HEK293 (cell line): Measurements from ENCODE around the gene COA5.

Experiments
- CTCF ChIA-PET: fragments of 350-600 bp; formaldehyde crosslinking; extraction: SDS; loops from one replicate; lab custom pipeline; 2021; ENCODE audit warnings: antibody characterized with exemption; lab: Yijun Ruan, JAX
- POLR2A ChIA-PET: fragments of 300-600 bp; formaldehyde crosslinking; extraction: SDS; loops from one replicate; lab custom pipeline; 2020; ENCODE audit warnings: antibody characterized with exemption, inconsistent platforms; lab: Yijun Ruan, JAX
- H3K27ac ChIP-seq: fragments of 200-500 bp; sonication (Bioruptor generic); 2 replicates; pipeline ENCODE4 v1.5.1; 2014; ENCODE audit warnings: low read depth, low read length, control low read depth, inconsistent platforms; ENCODE audit errors: extremely low read depth
- H3K36me3 ChIP-seq, 2 experiments: fragments of 200-500 bp in 1 of 2; sonication (Bioruptor generic) in 1 of 2; 1 replicate in 1 of 2; 2 replicates in 1 of 2; pipeline ENCODE4 v1.5.1; 2014 to 2017; ENCODE audit warnings: inconsistent platforms in 2 of 2, low read length in 2 of 2; ENCODE audit not compliant: control insufficient read depth in 2 of 2, insufficient read depth in 1 of 2
- H3K4me1 ChIP-seq: fragments of 200-500 bp; sonication (Bioruptor generic); 2 replicates; pipeline ENCODE4 v1.5.1; 2014; ENCODE audit warnings: mild to moderate bottlenecking, low read length, inconsistent platforms; ENCODE audit not compliant: control insufficient read depth, insufficient read depth
- H3K4me3 ChIP-seq: 2 replicates; pipeline ENCODE4 v1.5.1; 2011; ENCODE audit warnings: low read depth, mild to moderate bottlenecking, control low read depth, low read length, moderate library complexity
- H3K9me3 ChIP-seq: fragments of 200-500 bp; sonication (Bioruptor generic); 2 replicates; pipeline ENCODE4 v1.5.1; 2014; ENCODE audit warnings: low read depth, low read length, inconsistent platforms; ENCODE audit not compliant: control insufficient read depth, insufficient read depth
- KLF10 ChIP-seq: fragments of 450-650 bp; IDR thresholded peaks from 2 replicates; pipeline ENCODE4 v1.5.1; 2018; ENCODE audit warnings: missing biosample characterization, mild to moderate bottlenecking, missing genetic modification characterization
- MYNN ChIP-seq: fragments of 450-650 bp; formaldehyde crosslinking; IDR thresholded peaks from 2 replicates; pipeline ENCODE4 v1.5.1; 2016; ENCODE audit warnings: missing biosample characterization, missing genetic modification characterization, borderline replicate concordance
- RBAK ChIP-seq: fragments of 450-650 bp; formaldehyde crosslinking; IDR thresholded peaks from 2 replicates; pipeline ENCODE4 v1.5.1; 2016; ENCODE audit warnings: missing biosample characterization, missing genetic modification characterization
- TRIM28 ChIP-seq: IDR thresholded peaks from 2 replicates; pipeline ENCODE4 v1.6.1; 2011; ENCODE audit warnings: low read length, control low read depth, borderline replicate concordance
- ZFHX2 ChIP-seq: fragments of 450-650 bp; formaldehyde crosslinking; conservative IDR thresholded peaks from 2 replicates; pipeline ENCODE4 v1.5.1; 2016; ENCODE audit warnings: missing biosample characterization, missing genetic modification characterization
- ZFP41 ChIP-seq: fragments of 450-650 bp; formaldehyde crosslinking; IDR thresholded peaks from 2 replicates; pipeline ENCODE4 v1.5.1; 2016; ENCODE audit warnings: missing biosample characterization, missing genetic modification characterization, borderline replicate concordance
- ZNF16 ChIP-seq: fragments of 450-650 bp; formaldehyde crosslinking; IDR thresholded peaks from 2 replicates; pipeline ENCODE4 v1.5.1; 2016; ENCODE audit warnings: low read depth, missing biosample characterization, missing genetic modification characterization
- ZNF174 ChIP-seq: fragments of 450-650 bp; formaldehyde crosslinking; IDR thresholded peaks from 2 replicates; pipeline ENCODE4 v1.5.0; 2017; ENCODE audit warnings: missing biosample characterization, mild to moderate bottlenecking, missing genetic modification characterization
- ZNF2 ChIP-seq: fragments of 450-650 bp; formaldehyde crosslinking; IDR thresholded peaks from 2 replicates; pipeline ENCODE4 v1.5.1; 2016; ENCODE audit warnings: missing biosample characterization, missing genetic modification characterization
- ZNF23 ChIP-seq: fragments of 450-650 bp; formaldehyde crosslinking; IDR thresholded peaks from 2 replicates; pipeline ENCODE4 v1.5.1; 2016; ENCODE audit warnings: missing biosample characterization, missing genetic modification characterization, borderline replicate concordance
- ZNF24 ChIP-seq: fragments of 450-650 bp; formaldehyde crosslinking; IDR thresholded peaks from 2 replicates; pipeline ENCODE4 v1.5.1; 2016; ENCODE audit warnings: missing biosample characterization, missing genetic modification characterization
- ZNF292 ChIP-seq: fragments of 450-650 bp; formaldehyde crosslinking; IDR thresholded peaks from 2 replicates; pipeline ENCODE4 v1.5.1; 2016; ENCODE audit warnings: low read depth, missing biosample characterization, missing genetic modification characterization, borderline replicate concordance
- ZNF416 ChIP-seq: fragments of 450-650 bp; formaldehyde crosslinking; IDR thresholded peaks from 2 replicates; pipeline ENCODE4 v1.5.1; 2016; ENCODE audit warnings: missing biosample characterization, missing genetic modification characterization
- ZNF48 ChIP-seq: fragments of 450-650 bp; formaldehyde crosslinking; IDR thresholded peaks from 2 replicates; pipeline ENCODE4 v1.5.1; 2016; ENCODE audit warnings: missing biosample characterization, missing genetic modification characterization
- ZNF514 ChIP-seq: fragments of 450-650 bp; formaldehyde crosslinking; IDR thresholded peaks from 2 replicates; pipeline ENCODE4 v1.5.1; 2016; ENCODE audit warnings: missing biosample characterization, missing genetic modification characterization
- ZNF660 ChIP-seq: fragments of 450-650 bp; IDR thresholded peaks from 2 replicates; pipeline ENCODE4 v1.5.1; 2018; ENCODE audit warnings: missing biosample characterization, mild to moderate bottlenecking, missing genetic modification characterization
- ZNF664 ChIP-seq: fragments of 450-650 bp; formaldehyde crosslinking; IDR thresholded peaks from 2 replicates; pipeline ENCODE4 v1.5.1; 2016; ENCODE audit warnings: missing biosample characterization, missing genetic modification characterization
- ZNF792 ChIP-seq: fragments of 450-650 bp; formaldehyde crosslinking; IDR thresholded peaks from 2 replicates; pipeline ENCODE4 v1.5.1; 2016; ENCODE audit warnings: missing biosample characterization, missing genetic modification characterization
- TF ChIP-seq, protein P1 (sequence below): IDR thresholded peaks from 2 replicates; pipeline ENCODE4 v1.6.1; 2011; ENCODE audit warnings: mild to moderate bottlenecking, low read depth, low read length, borderline replicate concordance
- TF ChIP-seq, protein P2 (sequence below): fragments of 450-650 bp; formaldehyde crosslinking; IDR thresholded peaks from 2 replicates; pipeline ENCODE4; 2016; ENCODE audit warnings: missing biosample characterization, missing genetic modification characterization
- TF ChIP-seq, protein P3 (sequence below): fragments of 450-650 bp; formaldehyde crosslinking; IDR thresholded peaks from 2 replicates; pipeline ENCODE4 v1.5.1; 2016; ENCODE audit warnings: missing biosample characterization, missing genetic modification characterization

COA5 gene

DNA sequence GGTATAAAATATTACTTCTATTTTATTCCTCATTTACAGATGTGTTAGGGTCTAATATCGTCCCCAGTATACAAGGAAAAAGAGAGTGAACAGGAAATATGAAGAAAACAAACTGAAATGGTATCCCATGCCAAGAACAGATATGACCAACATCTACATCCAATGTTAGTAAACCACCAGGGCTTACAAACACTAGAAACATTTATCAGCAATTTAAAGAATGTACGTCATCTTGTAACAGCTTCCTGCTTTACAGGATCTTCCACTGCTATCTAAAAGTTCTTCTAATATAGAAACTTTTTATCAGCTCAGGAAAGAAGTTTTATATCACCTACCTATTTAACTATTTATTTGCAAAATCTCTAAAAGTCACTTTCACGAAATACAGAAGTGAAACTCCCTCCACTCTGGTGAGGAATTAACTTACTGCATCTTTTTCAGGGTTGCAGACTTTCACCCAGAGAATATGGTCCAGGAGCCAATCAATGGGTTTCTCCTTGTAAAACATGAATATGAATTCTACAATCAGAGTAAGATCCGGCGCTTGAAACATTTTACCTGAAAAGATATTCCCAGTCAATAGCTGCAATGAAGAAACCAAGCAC is 35.3 kb upstream of the COA5 start:
- POLR2A ChIA-PET = no interaction called here
- Histone ChIP-seq H3K36me3 (peaks cover 5 to 6% of the 10 kb centered on the region in 2 experiments; a peak in 2 of 3 replicates), H3K4me3 (no peak overlapping the region), H3K9me3 (no peaks in the 10 kb centered on the region), H3K27ac (no peak overlapping the region), H3K4me1 (no peaks in the 10 kb centered on the region)
- CTCF ChIA-PET = interaction anchor here (1.0 to 1.1 kb wide), 2 partner anchors 194 to 423 kb away, joined by 3 read pairs; no protein-coding TSS in a partner anchor
- TF ChIP-seq KLF10 (tag by site-specific recombination) (no peak), ZNF23 (tag by site-specific recombination) (no peak), ZNF24 (tag by site-specific recombination) (no peak)

DNA sequence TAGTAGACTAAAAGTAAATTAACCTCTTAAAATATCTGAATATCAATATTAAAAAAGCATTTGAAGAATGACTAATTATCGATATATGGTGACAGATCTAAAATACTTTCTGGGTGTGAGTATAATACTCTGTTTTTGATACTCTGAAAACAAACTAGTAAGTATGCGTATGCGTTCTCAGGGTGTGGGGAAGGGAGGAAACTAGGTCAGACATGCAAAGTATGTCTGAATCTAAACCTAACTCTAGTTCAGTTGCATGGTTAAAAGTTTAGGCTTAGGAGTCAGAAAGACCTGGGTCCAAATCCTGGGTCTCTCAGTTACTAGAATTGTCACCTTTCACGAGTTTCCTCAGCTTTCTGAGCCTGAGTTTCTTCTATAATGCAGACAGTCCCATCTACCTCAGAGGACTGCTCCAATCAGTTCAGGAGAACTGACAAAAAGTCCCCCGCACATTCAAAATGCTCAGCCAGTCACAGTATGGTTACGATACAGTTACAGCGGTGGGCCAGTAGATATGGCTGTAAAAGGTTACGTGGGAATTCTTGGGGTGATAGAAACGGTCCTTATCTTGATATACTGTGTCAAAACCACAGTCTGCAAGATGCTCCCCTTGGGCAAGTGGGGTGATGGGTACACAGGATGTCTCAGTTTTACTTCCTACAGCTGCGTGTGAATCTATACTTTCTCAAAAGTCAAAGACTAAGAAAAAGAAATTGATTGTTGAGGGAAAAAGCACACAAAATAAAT is 29.3 kb upstream of the COA5 start:
- no peak overlapping the region for H3K4me3 ChIP-seq
- ChIA-PET CTCF (no interaction called here), POLR2A (no interaction called here)
- no peak overlapping the region for H3K27ac ChIP-seq
- H3K9me3 ChIP-seq = no peaks in the 10 kb centered on the region
- TF ChIP-seq ZNF792 (tag by site-specific recombination) (no peak), ZNF16 (tag by site-specific recombination) (no peak), ZNF174 (tag by site-specific recombination) (no peak), ZNF2 (tag by site-specific recombination) (no peak)
- peaks cover 5 to 15% of the 10 kb centered on the region in 2 experiments; a peak in 2 of 3 replicates for H3K36me3 ChIP-seq
- H3K4me1 ChIP-seq = no peaks in the 10 kb centered on the region

DNA sequence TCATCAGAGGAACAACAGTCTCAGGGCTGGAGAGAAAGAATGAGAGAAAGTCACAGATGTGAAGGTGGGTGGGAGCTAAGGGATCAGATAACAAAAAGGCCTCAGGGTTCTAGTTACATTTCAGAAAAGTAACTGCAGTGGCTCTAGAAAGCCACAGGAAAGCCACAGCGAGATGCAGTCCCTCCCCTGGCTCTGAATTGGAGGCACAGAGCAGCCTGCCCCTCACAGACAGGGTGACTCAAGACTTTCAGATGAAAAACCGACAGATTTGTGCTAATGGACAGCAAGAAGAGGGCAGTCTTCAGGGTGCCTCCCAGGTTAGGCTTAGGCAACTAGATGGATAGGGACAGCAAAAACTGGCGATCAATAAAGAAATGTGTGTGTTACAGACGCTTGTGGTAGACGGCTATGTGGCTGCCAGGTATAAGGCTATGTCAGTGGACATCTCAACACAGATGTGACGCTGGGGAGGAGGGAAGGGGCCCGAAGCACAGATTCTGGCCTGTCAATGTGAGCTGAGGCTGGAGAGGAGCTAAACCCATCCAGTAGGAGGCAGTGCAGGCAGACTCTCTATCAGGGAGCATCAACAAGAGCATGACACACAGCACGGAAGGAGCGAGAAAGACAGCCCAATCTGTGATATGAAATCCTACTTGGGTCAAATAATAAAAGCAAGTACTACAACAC is 26.2 kb upstream of the COA5 start:
- Histone ChIP-seq H3K9me3 (no peaks in the 10 kb centered on the region), H3K4me1 (no peaks in the 10 kb centered on the region), H3K27ac (no peak overlapping the region), H3K36me3 (peaks cover 5 to 14% of the 10 kb centered on the region in 2 experiments; a peak in 2 of 3 replicates), H3K4me3 (no peak overlapping the region)
- ChIA-PET CTCF (interaction anchor here (0.8 to 0.9 kb wide), 2 partner anchors 15 to 27 kb away, joined by 3 to 7 read pairs; no protein-coding TSS in a partner anchor), POLR2A (no interaction called here)
- TF ChIP-seq TRIM28 = 0 out of 2 replicates have a peak, but pooled peaks have one; percentile 31
- no peak for TF ChIP-seq RBAK
- TF ChIP-seq ZFHX2 = 0 out of 2 replicates have a peak, but pooled peaks have one; percentile 13
- no peak for TF ChIP-seq ZNF416 (tag by site-specific recombination)
- no peak for TF ChIP-seq ZFP41 (tag by site-specific recombination)
- TF ChIP-seq ZNF514 = no peak
- TF ChIP-seq, protein P1, sequence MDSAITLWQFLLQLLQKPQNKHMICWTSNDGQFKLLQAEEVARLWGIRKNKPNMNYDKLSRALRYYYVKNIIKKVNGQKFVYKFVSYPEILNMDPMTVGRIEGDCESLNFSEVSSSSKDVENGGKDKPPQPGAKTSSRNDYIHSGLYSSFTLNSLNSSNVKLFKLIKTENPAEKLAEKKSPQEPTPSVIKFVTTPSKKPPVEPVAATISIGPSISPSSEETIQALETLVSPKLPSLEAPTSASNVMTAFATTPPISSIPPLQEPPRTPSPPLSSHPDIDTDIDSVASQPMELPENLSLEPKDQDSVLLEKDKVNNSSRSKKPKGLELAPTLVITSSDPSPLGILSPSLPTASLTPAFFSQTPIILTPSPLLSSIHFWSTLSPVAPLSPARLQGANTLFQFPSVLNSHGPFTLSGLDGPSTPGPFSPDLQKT = no peak
- no peak for TF ChIP-seq MYNN (tag by site-specific recombination)
- TF ChIP-seq, protein P2, sequence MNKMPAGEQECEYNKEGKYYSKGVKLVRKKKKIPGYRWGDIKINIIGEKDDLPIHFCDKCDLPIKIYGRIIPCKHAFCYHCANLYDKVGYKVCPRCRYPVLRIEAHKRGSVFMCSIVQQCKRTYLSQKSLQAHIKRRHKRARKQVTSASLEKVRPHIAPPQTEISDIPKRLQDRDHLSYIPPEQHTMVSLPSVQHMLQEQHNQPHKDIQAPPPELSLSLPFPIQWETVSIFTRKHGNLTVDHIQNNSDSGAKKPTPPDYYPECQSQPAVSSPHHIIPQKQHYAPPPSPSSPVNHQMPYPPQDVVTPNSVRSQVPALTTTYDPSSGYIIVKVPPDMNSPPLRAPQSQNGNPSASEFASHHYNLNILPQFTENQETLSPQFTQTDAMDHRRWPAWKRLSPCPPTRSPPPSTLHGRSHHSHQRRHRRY (tag by site-specific recombination) = no peak
- TF ChIP-seq ZNF48 (tag by site-specific recombination) = no peak
- TF ChIP-seq ZNF664 (tag by site-specific recombination) = no peak
- TF ChIP-seq ZNF292 = no peak
- no peak for TF ChIP-seq ZNF660 (tag by site-specific recombination)
- TF ChIP-seq, protein P3, sequence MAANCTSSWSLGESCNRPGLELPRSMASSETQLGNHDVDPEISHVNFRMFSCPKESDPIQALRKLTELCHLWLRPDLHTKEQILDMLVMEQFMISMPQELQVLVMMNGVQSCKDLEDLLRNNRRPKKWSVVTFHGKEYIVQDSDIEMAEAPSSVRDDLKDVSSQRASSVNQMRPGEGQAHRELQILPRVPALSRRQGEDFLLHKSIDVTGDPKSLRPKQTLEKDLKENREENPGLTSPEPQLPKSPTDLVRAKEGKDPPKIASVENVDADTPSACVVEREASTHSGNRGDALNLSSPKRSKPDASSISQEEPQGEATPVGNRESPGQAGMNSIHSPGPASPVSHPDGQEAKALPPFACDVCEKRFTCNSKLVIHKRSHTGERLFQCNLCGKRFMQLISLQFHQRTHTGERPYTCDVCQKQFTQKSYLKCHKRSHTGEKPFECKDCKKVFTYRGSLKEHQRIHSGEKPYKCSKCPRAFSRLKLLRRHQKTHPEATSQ (tag by site-specific recombination) = no peak
